Peyer's patch (tissue), 4 donors: ENCODE data around the gene DCTN3.

ENCODE experiments used
- CTCF ChIP-seq, 6 experiments: fragments of 450-650 bp in 4 of 6; fragments of 200-600 bp in 2 of 6; sonication (generic) in 1 of 6; IDR thresholded peaks; one replicate each; pipeline ENCODE4 v1.5.1; 2017 to 2019; ENCODE audit warnings: antibody characterized with exemption in 6 of 6, mild to moderate bottlenecking in 3 of 6, moderate library complexity in 1 of 6
- POLR2A ChIP-seq, 2 donors: fragments of 450-650 bp; IDR thresholded peaks; one replicate each; pipeline ENCODE4 v1.5.1; 2017; ENCODE audit warnings: antibody characterized with exemption in 2 of 2, mild to moderate bottlenecking in 2 of 2, moderate library complexity in 2 of 2

DNA sequence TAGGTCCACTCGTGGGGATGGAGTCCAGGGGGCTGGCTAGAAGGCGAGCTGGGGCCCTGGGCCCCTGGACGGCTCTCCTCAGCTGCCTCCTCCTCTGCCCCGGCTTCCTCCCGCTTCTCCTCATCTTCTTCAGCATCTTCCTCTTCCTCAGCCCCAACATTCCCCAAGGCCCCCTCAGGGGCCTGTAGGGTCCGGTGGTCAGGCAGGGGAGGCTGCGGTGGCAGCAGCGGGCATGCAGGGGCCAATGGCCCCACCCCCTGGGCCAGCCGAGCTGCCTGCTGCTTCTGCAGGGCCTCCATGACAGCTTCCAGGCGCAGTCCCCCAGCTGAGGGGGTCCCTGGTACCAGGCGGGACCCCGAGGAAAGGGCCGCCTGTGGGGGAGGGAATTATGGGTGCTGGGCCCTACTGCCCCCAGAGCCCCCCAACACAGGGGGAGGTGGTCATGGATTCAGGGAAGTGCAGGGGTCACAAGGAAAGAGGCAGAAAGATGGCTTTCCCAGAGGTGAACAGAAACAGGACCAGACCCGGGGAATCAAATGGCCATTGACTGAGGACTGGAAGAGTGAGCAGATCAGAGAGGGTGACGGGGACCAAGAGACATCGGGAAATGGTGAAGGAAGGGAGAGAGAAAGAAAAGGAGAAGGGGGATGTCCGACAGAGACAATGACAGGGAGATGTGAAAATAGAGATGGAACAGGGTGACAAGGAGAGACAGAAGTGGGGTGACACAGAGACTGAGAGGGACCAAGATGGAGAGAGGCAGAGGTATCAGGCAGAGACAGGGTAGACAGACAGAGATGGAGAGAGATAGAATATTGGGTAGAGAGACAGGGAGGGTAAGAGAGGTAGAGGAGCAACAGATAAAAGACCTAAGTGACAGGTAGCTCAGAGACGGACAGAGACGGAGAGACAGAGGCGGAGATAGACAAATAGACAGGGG lies 7.7 kb upstream of the DCTN3 start:
- no peak for TF ChIP-seq CTCF (IDR thresholded peaks at IDR 0.05)
- TF ChIP-seq POLR2A (IDR thresholded peaks at IDR 0.05) = no peak
